Astrocyte of the hippocampus (primary cell): ENCODE measurements around the gene BRME1.

Source experiments
- DNase-seq: peaks from one replicate; pipeline ENCODE4 v3.0.0; 2011; ENCODE audit warnings: low read depth, low spot score

The BRME1 gene

GRCh38 chr19:13888281-13888680 is 17.6 kb downstream of the BRME1 start:
- DNase-seq = no peak

- DNase-seq = no peak
These were observed 18.4 kb downstream of the BRME1 start for GRCh38 chr19:13887517-13887916.

GRCh38 chr19:13887018-13887436 is 18.9 kb downstream of the BRME1 start:
- DNase-seq = no peak

- no peak for DNase-seq
These were observed 20.0 kb downstream of the BRME1 start for GRCh38 chr19:13885826-13886365.

GRCh38 chr19:13884726-13885591 is 21.0 kb downstream of the BRME1 start:
- no peak for DNase-seq

GRCh38 chr19:13883516-13884064 is 22.3 kb downstream of the BRME1 start:
- no peak for DNase-seq

- DNase-seq = no peak
These were observed 23.1 kb downstream of the BRME1 start for GRCh38 chr19:13882836-13883235.

GRCh38 chr19:13882419-13882795 is 23.5 kb downstream of the BRME1 start:
- no peak for DNase-seq

GRCh38 chr19:13881692-13882418 is 24.1 kb downstream of the BRME1 start:
- DNase-seq = peak; percentile 57

GRCh38 chr19:13881251-13881691 is 24.6 kb downstream of the BRME1 start:
- DNase-seq = peak; percentile 80

GRCh38 chr19:13880059-13881043 is 25.6 kb downstream of the BRME1 start:
- DNase-seq = peak; percentile 99

- no peak for DNase-seq
These were observed 28.6 kb downstream of the BRME1 start for GRCh38 chr19:13877303-13877702.

- DNase-seq = no peak
These were observed 29.1 kb downstream of the BRME1 start, which contains the start of gene NANOS3 for GRCh38 chr19:13876834-13877233. Gene NANOS3, plus strand, starts transcription at chr19:13877134. Its CDS starts 115 bp downstream, at chr19:13877249.

- no peak for DNase-seq
These were observed 30.1 kb downstream of the BRME1 start for GRCh38 chr19:13875824-13876223.

GRCh38 chr19:13873834-13874515 is 31.9 kb downstream of the BRME1 start:
- no peak for DNase-seq

- DNase-seq = peak; percentile 26
These were observed 33.1 kb downstream of the BRME1 start for GRCh38 chr19:13872695-13873389.

- no peak for DNase-seq
These were observed 33.6 kb downstream of the BRME1 start for GRCh38 chr19:13872339-13872694.

- no peak for DNase-seq
These were observed 35.0 kb downstream of the BRME1 start for GRCh38 chr19:13870873-13871272.

- no peak for DNase-seq
These were observed 36.6 kb downstream of the BRME1 start for GRCh38 chr19:13869281-13869680.

- no peak for DNase-seq
These were observed 37.3 kb downstream of the BRME1 start for GRCh38 chr19:13868663-13869062.
